CD4-positive, CD25-positive, alpha-beta regulatory T cell (primary cell): ENCODE measurements around the gene ZNF324B. TPM values are rescaled to one million over a fixed set of nuclear protein-coding genes. Genes with fewer than 3 reads are reported as not detected.
"Not testable (repeated sequence)": the region's sequence is repeated elsewhere in the genome, so short reads cannot be mapped to it uniquely, and the experiment has no call there.

ENCODE experiments used
- ATAC-seq, 2 donors: fragments of 150-1000 bp; cut with Tn5 transposase; one replicate each; pipeline ENCODE4 v1.10.0; 2021; ENCODE audit warnings: low read depth in 2 of 2, moderate number of reproducible peaks in 2 of 2, moderate library complexity in 1 of 2
- DNase-seq, 3 donors: peaks; one replicate each; pipeline versions ENCODE4 v3.0.0 to v3.0.0-alpha.2; 2012 to 2022; ENCODE audit warnings: mixed read lengths in 1 of 3
- H3K27ac ChIP-seq: one replicate; pipeline ENCODE4 v1.7.0; 2013; ENCODE audit warnings: mild to moderate bottlenecking, low read length; ENCODE audit not compliant: insufficient read depth, poor library complexity, severe bottlenecking
- H3K27me3 ChIP-seq: one replicate; pipeline ENCODE4 v1.7.0; 2013; ENCODE audit warnings: low read length; ENCODE audit not compliant: control insufficient read depth, insufficient read depth
- H3K36me3 ChIP-seq: one replicate; pipeline ENCODE4 v1.7.0; 2013; ENCODE audit warnings: mild to moderate bottlenecking, low read length, moderate library complexity; ENCODE audit not compliant: control insufficient read depth, insufficient read depth
- H3K4me1 ChIP-seq: 2 replicates; pipeline ENCODE4 v1.7.0; 2013; ENCODE audit warnings: mild to moderate bottlenecking, low read length; ENCODE audit not compliant: insufficient read depth, control insufficient read depth, poor library complexity, severe bottlenecking
- H3K4me3 ChIP-seq: one replicate; pipeline ENCODE4 v1.7.0; 2013; ENCODE audit warnings: low read depth, mild to moderate bottlenecking, low read length, moderate library complexity
- H3K9me3 ChIP-seq, 2 experiments: 1 replicate in 1 of 2; 2 replicates in 1 of 2; pipeline ENCODE4 v1.7.0; 2013; ENCODE audit warnings: low read length in 2 of 2, mild to moderate bottlenecking in 1 of 2, moderate library complexity in 1 of 2; ENCODE audit not compliant: control insufficient read depth in 2 of 2
- H3K27ac Mint-ChIP-seq, 3 donors: one replicate each; pipeline ENCODE4 v1.8.0; 2020 to 2022; ENCODE audit warnings: mild to moderate bottlenecking in 3 of 3, mixed read lengths in 3 of 3, moderate library complexity in 2 of 3
- H3K27me3 Mint-ChIP-seq: one replicate; pipeline ENCODE4 v1.8.0; 2022; ENCODE audit warnings: mild to moderate bottlenecking, mixed read lengths
- H3K36me3 Mint-ChIP-seq: one replicate; pipeline ENCODE4 v1.8.0; 2020; ENCODE audit warnings: mixed read lengths
- H3K4me1 Mint-ChIP-seq, 4 donors: one replicate each; pipeline ENCODE4 v1.8.0; 2020 to 2022; ENCODE audit warnings: mixed read lengths in 4 of 4, mild to moderate bottlenecking in 1 of 4
- H3K4me3 Mint-ChIP-seq, 4 donors: one replicate each; pipeline ENCODE4 v1.8.0; 2020 to 2022; ENCODE audit warnings: mild to moderate bottlenecking in 4 of 4, mixed read lengths in 4 of 4, moderate library complexity in 3 of 4
- H3K9me3 Mint-ChIP-seq, 7 donors: one replicate each; pipeline ENCODE4 v1.8.0; 2020 to 2022; ENCODE audit warnings: mixed read lengths in 7 of 7, mild to moderate bottlenecking in 3 of 7, moderate library complexity in 2 of 7
- polyA plus RNA-seq, 4 donors: library from polyadenylated mRNA; unstranded; fragments of 300-500 nt; fragmentation: Illumina TruSeq; gene quantifications; one replicate each; pipeline ENCODE4 v1.2.3, GENCODE V29; 2021
- total RNA-seq: library from RNA; stranded (reverse); gene quantifications from one replicate; pipeline ENCODE4 v1.2.3, GENCODE V29; 2022

Gene ZNF324B
- total and polyA plus RNA-seq, 5 donors from 2014 or later: 0.81 to 6.5 (median 0.90) TPM

GRCh38 chr19:58440556-58440955 is 10.9 kb upstream of the ZNF324B start:
- Histone ChIP-seq H3K4me1 (peaks cover 17% of the 10 kb centered on the region), H3K27ac (peak overlapping the region; percentile 87), H3K4me3 (peak overlapping the region; percentile 74), H3K36me3 (peaks cover 21% of the 10 kb centered on the region), H3K9me3 (peaks cover 21 to 25% of the 10 kb centered on the region in 2 experiments), H3K27me3 (peaks cover 5% of the 10 kb centered on the region)
- H3K27me3 Mint-ChIP-seq: peaks cover 7% of the 10 kb centered on the region
- ATAC-seq (no peak), DNase-seq (no peak)
- peaks cover 5 to 35% (median 8%) of the 10 kb centered on the region in 4 donors for H3K4me1 Mint-ChIP-seq
- peaks cover 28% of the 10 kb centered on the region for H3K36me3 Mint-ChIP-seq
- peaks cover 2 to 42% (median 16%) of the 10 kb centered on the region in 7 donors for H3K9me3 Mint-ChIP-seq
- peak overlapping the region; percentile 86 to 98 (median 96) for H3K4me3 Mint-ChIP-seq
- peak overlapping the region; percentile 92 to 98 (median 95) for H3K27ac Mint-ChIP-seq

DNA sequence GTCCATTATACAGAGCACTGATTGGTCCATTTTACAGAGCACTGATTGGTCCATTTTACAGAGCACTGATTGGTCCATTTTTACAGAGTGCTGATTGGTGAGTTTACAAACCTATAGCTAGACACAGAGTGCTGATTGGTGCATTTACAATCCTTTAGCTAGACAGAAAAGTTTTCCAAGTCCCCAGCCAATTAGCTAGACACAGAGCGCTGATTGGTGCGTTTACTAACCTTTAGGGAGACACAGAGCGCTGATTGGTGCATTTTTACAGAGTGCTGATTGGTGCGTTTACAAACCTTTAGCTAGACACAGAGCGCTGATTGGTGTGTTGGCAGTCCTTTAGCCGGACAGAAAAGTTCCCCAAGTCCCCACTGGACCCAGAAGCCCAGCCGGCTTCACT is 8.4 kb upstream of the ZNF324B start:
- H3K27me3 Mint-ChIP-seq: peaks cover 15% of the 10 kb centered on the region
- H3K4me3 ChIP-seq, H3K27ac Mint-ChIP-seq, H3K36me3 Mint-ChIP-seq, H3K9me3 ChIP-seq, H3K36me3 ChIP-seq, DNase-seq, ATAC-seq, H3K4me3 Mint-ChIP-seq, H3K27ac ChIP-seq, H3K27me3 ChIP-seq: not testable (repeated sequence)
- H3K4me1 Mint-ChIP-seq: peaks cover 5 to 28% (median 6%) of the 10 kb centered on the region in 4 donors
- H3K9me3 Mint-ChIP-seq: peaks cover 2 to 22% (median 8%) of the 10 kb centered on the region in 7 donors
- H3K4me1 ChIP-seq: peaks cover 17% of the 10 kb centered on the region

GRCh38 chr19:58448860-58449259 is 2.6 kb upstream of the ZNF324B start:
- H3K4me3 Mint-ChIP-seq, H3K27me3 ChIP-seq, H3K36me3 ChIP-seq, H3K9me3 ChIP-seq, DNase-seq, H3K27ac ChIP-seq, H3K9me3 Mint-ChIP-seq, H3K4me1 ChIP-seq, H3K27ac Mint-ChIP-seq, H3K4me3 ChIP-seq, ATAC-seq: not testable (repeated sequence)
- peaks cover 18% of the 10 kb centered on the region for H3K27me3 Mint-ChIP-seq
- H3K36me3 Mint-ChIP-seq: peaks cover 13% of the 10 kb centered on the region
- peaks cover 4 to 24% (median 7%) of the 10 kb centered on the region in 4 donors for H3K4me1 Mint-ChIP-seq

DNA sequence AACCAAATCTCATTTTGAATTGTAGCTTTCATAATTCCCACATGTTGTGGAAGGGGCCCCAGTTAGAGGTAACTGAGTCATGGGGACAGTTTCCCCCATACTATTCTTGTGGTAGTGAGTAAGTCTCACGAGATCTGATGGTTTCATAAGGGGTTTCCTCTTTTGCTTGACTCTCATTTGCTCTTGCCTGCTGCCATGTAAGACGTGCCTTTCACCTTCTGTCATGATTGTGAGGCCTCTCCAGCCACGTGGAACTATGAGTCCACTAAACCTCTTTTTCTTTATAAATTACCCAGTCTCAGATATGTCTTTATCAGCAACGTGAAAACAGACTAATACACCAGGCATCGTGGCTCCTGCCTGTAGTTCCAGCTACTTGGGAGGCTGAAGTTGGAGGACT is 1.4 kb upstream of the ZNF324B start:
- not testable (repeated sequence) for H3K9me3 ChIP-seq, H3K9me3 Mint-ChIP-seq, H3K27ac ChIP-seq, DNase-seq, H3K36me3 ChIP-seq, H3K4me3 ChIP-seq, ATAC-seq, H3K4me1 ChIP-seq, H3K27me3 ChIP-seq, H3K27ac Mint-ChIP-seq
- Mint-ChIP-seq H3K36me3 (peaks cover 18% of the 10 kb centered on the region), H3K4me3 (peak overlapping the region in 1 of 4 donors; percentile 82), H3K4me1 (peaks cover 6 to 24% (median 9%) of the 10 kb centered on the region in 4 donors), H3K27me3 (peaks cover 16% of the 10 kb centered on the region)

GRCh38 chr19:58450856-58451357 is 515 bp upstream of the ZNF324B start:
- H3K27me3 Mint-ChIP-seq: peaks cover 9% of the 10 kb centered on the region
- Histone ChIP-seq H3K9me3 (peaks cover 0 to 7% of the 10 kb centered on the region in 2 experiments), H3K36me3 (no peaks in the 10 kb centered on the region), H3K4me3 (peak overlapping the region; percentile 77), H3K27me3 (peaks cover 2% of the 10 kb centered on the region), H3K27ac (peak overlapping the region; percentile 78), H3K4me1 (peaks cover 9% of the 10 kb centered on the region)
- H3K27ac Mint-ChIP-seq: peak overlapping the region in 2 of 3 donors; percentile 65 to 85
- H3K36me3 Mint-ChIP-seq: peaks cover 18% of the 10 kb centered on the region
- H3K9me3 Mint-ChIP-seq: peaks cover 0 to 9% (median 5%) of the 10 kb centered on the region in 7 donors
- H3K4me3 Mint-ChIP-seq: peak overlapping the region; percentile 82 to 89 (median 86)
- DNase-seq (no peak), ATAC-seq (peak; percentile 13 to 15)
- H3K4me1 Mint-ChIP-seq: peaks cover 6 to 24% (median 9%) of the 10 kb centered on the region in 4 donors

DNA sequence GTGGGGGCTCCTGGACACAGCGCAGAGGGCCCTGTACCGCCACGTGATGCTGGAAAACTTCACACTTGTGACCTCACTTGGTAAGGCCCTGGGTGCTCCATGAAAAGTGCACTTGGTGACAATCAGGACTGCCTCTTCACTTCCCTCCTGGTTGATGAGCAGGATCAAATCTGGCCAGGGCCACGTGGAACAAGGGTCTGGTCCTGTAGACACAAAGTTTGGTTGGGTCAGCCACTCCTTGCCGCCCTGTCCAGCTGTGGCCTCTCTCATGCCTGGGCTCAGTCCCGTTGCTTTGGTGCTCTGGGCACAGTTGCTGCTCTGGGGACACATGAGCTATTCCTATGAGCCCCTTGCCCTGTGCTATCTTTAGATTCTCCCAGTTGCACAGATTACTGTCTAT is 2.3 kb downstream of the ZNF324B start:
- H3K4me3 ChIP-seq: no peak overlapping the region
- peaks cover 0 to 5% (median 0%) of the 10 kb centered on the region in 7 donors for H3K9me3 Mint-ChIP-seq
- no peak overlapping the region for H3K27ac ChIP-seq
- no peak for ATAC-seq
- peaks cover 3 to 30% (median 11%) of the 10 kb centered on the region in 4 donors for H3K4me1 Mint-ChIP-seq
- no peak overlapping the region for H3K27ac Mint-ChIP-seq
- H3K4me1 ChIP-seq: peaks cover 9% of the 10 kb centered on the region
- H3K27me3 Mint-ChIP-seq: no peaks in the 10 kb centered on the region
- no peaks in the 10 kb centered on the region for H3K27me3 ChIP-seq
- H3K36me3 Mint-ChIP-seq: peaks cover 27% of the 10 kb centered on the region
- peaks cover 0 to 6% of the 10 kb centered on the region in 2 experiments for H3K9me3 ChIP-seq
- H3K4me3 Mint-ChIP-seq: peak overlapping the region in 3 of 4 donors; percentile 50 to 80 (median 54)
- no peak for DNase-seq
- H3K36me3 ChIP-seq: peaks cover 3% of the 10 kb centered on the region

GRCh38 chr19:58455306-58455705 is 3.9 kb downstream of the ZNF324B start:
- peaks cover 3% of the 10 kb centered on the region for H3K36me3 ChIP-seq
- H3K4me3 Mint-ChIP-seq: peak overlapping the region in 1 of 4 donors; percentile 44
- peaks cover 27% of the 10 kb centered on the region for H3K36me3 Mint-ChIP-seq
- ATAC-seq (no peak), DNase-seq (no peak)
- H3K9me3 ChIP-seq: no peaks in the 10 kb centered on the region
- H3K9me3 Mint-ChIP-seq: peaks cover 0 to 3% (median 0%) of the 10 kb centered on the region in 7 donors
- H3K4me3 ChIP-seq: no peak overlapping the region
- no peak overlapping the region for H3K27ac Mint-ChIP-seq
- H3K27ac ChIP-seq: no peak overlapping the region
- no peaks in the 10 kb centered on the region for H3K27me3 Mint-ChIP-seq
- H3K27me3 ChIP-seq: no peaks in the 10 kb centered on the region
- H3K4me1 Mint-ChIP-seq: peaks cover 3 to 30% (median 12%) of the 10 kb centered on the region in 4 donors
- H3K4me1 ChIP-seq: peaks cover 9% of the 10 kb centered on the region

DNA sequence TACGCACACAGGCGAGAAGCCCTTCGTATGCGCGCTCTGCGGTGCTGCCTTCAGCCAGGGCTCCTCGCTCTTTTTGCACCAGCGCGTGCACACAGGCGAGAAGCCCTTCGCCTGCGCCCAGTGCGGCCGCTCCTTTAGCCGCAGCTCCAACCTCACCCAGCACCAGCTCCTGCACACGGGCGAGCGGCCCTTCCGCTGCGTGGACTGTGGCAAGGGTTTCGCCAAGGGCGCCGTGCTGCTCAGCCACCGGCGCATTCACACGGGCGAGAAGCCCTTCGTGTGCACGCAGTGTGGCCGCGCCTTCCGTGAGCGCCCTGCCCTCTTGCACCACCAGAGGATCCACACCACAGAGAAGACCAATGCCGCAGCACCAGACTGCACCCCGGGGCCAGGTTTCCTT is 4.7 kb downstream of the ZNF324B start:
- Mint-ChIP-seq H3K4me3 (no peak overlapping the region), H3K4me1 (peaks cover 3 to 23% (median 10%) of the 10 kb centered on the region in 4 donors), H3K36me3 (peaks cover 27% of the 10 kb centered on the region), H3K9me3 (peaks cover 0 to 2% (median 0%) of the 10 kb centered on the region in 7 donors), H3K27ac (peak overlapping the region in 1 of 3 donors; percentile 71), H3K27me3 (no peaks in the 10 kb centered on the region)
- Histone ChIP-seq H3K36me3 (peaks cover 3% of the 10 kb centered on the region), H3K4me3 (no peak overlapping the region), H3K9me3 (no peaks in the 10 kb centered on the region), H3K27ac (no peak overlapping the region), H3K4me1 (peaks cover 6% of the 10 kb centered on the region), H3K27me3 (no peaks in the 10 kb centered on the region)
- no peak for ATAC-seq
- no peak for DNase-seq
